ENCODE results near the gene RSRP1. TPM values are rescaled to one million over a fixed set of nuclear protein-coding genes. Genes with fewer than 3 reads are reported as not detected.

The RSRP1 gene
- total RNA-seq, 1 donor from 2014 or later = 109 TPM

DNA sequence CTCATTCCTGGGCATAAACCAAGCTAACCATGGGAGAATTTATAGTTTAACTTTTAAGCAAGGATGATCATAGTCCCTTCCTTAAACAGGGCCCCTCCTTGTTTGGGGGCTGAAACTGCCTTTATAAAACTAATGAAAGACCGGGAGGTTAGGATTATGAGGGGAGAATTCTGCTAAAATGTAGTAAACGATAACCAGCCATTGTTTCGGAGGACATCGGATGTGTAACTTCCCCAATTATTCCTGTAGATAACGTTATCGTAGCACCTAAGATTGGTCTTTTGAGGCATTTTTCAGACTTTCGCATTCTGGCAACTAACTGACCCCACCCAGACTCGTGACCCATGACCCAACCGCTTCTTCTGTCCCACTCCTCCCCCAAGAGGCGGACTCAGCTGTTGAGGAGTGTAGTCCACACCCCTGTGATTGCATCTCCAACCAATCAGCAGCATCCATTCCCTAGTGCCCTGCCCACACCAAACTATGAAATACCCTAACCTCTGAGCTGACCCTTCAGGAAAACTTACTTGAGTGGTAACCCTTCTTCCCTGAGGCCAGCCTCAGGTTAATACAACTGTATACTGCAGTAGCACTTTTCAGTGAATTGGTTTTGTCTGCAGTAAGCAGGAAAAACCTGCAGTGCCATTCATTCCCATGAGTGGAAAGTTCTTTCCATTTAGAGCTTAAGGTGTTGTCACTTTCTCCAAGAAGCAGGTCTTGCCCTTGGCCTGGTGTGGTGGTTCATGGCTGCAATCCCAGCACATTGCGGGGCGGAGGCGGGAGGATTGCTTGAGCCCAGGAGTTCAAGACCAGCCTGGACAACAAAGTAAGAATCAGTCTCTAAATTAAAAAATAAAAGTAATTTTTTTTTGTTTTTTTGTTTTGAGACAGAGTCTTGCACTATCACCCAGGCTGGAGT lies 14.1 kb downstream of the RSRP1 start:
- TF ChIP-seq, protein P1, sequence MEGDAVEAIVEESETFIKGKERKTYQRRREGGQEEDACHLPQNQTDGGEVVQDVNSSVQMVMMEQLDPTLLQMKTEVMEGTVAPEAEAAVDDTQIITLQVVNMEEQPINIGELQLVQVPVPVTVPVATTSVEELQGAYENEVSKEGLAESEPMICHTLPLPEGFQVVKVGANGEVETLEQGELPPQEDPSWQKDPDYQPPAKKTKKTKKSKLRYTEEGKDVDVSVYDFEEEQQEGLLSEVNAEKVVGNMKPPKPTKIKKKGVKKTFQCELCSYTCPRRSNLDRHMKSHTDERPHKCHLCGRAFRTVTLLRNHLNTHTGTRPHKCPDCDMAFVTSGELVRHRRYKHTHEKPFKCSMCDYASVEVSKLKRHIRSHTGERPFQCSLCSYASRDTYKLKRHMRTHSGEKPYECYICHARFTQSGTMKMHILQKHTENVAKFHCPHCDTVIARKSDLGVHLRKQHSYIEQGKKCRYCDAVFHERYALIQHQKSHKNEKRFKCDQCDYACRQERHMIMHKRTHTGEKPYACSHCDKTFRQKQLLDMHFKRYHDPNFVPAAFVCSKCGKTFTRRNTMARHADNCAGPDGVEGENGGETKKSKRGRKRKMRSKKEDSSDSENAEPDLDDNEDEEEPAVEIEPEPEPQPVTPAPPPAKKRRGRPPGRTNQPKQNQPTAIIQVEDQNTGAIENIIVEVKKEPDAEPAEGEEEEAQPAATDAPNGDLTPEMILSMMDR (conservative IDR thresholded peaks at IDR 0.05) = no peak
- Mint-ChIP-seq H3K4me1 (ENCODE audit: unreplicated experiment) (peaks cover 7% of the 10 kb centered on the region), H3K27ac (no peak overlapping the region), H3K36me3 (peaks cover 17% of the 10 kb centered on the region), H3K9me3 (no peaks in the 10 kb centered on the region), H3K4me3 (no peak overlapping the region), H3K27me3 (no peaks in the 10 kb centered on the region)
- no peak for DNase-seq (ENCODE audit: extremely low spot score, unreplicated experiment)

DNA sequence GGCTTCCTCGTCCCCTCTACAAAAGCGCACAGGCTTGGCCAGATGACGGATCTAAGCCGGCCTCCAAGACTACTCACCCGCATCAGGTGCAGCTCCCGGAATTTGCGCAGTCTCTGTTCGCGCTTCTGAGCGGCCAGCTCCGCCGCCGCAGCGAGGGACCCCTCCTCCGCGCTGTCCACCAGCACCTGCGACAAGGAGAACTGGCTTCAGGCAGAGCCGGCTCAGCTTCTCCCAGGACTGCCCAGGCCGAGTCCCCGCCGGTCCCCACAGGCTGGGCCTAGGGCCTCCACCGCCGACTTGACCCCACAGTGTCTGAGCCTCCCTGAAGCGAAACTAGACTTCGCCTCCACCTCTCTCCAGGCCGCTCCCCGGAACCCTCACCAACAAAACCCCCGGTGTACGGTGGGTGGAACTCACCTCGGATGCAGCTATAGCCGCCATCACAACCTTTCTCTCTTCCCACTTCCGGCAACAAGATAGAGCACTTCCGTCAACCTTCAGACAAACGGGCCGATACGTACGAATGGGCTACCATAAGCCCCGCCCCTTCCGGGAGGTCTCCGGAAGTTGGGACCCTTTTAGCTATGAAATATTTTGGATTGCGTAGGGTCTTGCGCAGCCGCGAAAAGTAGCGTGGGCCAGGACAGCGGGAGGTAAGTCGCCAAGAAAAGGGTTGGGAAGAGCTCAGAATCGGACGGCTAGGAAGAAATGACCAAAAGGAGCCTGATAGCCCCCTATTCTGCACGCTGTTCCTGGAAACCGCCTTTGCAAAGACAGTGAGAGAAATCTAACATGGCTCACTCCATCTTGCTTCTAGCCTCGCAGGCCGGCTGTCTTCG lies 15.0 kb downstream of the RSRP1 start, which contains the start of gene SYF2:
SYF2 (minus strand) TSS at position 476 of the 839 bp plus-strand sequence; CDS start at position 441, 35 bp downstream.
- TF ChIP-seq, protein P1 (conservative IDR thresholded peaks at IDR 0.05) = no peak
- Mint-ChIP-seq H3K27me3 (no peaks in the 10 kb centered on the region), H3K9me3 (no peaks in the 10 kb centered on the region), H3K36me3 (peaks cover 23% of the 10 kb centered on the region), H3K4me3 (no peak within 1 kb of the TSS), H3K4me1 (ENCODE audit: unreplicated experiment) (peaks cover 7% of the 10 kb centered on the region), H3K27ac (no peak within 1 kb of the TSS)
- peak; percentile 88 for DNase-seq (ENCODE audit: extremely low spot score, unreplicated experiment)

DNA sequence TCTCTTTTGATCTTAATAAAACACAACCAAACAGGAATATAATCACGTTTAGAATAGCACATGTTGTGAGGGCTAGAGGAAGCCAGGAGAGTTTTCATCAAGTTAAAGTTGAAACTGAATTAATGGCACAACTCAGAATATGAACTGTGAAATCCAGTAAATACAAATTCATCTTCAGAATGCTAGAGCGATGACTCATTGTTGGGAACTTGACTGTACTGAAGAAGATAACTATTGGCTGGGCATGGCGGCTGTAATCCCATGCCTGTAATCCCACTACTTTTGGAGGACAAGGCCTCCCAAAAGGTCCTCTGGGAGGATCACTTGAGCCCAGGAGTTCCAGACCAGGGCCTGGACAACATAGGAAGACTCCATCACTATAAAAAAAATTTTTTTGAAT lies 23.8 kb downstream of the RSRP1 start:
- H3K27ac Mint-ChIP-seq = no peak overlapping the region
- H3K36me3 Mint-ChIP-seq = peaks cover 42% of the 10 kb centered on the region
- DNase-seq (ENCODE audit: extremely low spot score, unreplicated experiment) = no peak
- H3K9me3 Mint-ChIP-seq = no peaks in the 10 kb centered on the region
- H3K4me1 Mint-ChIP-seq (ENCODE audit: unreplicated experiment) = no peaks in the 10 kb centered on the region
- no peaks in the 10 kb centered on the region for H3K27me3 Mint-ChIP-seq
- no peak overlapping the region for H3K4me3 Mint-ChIP-seq
- TF ChIP-seq, protein P1 (conservative IDR thresholded peaks at IDR 0.05) = no peak

DNA sequence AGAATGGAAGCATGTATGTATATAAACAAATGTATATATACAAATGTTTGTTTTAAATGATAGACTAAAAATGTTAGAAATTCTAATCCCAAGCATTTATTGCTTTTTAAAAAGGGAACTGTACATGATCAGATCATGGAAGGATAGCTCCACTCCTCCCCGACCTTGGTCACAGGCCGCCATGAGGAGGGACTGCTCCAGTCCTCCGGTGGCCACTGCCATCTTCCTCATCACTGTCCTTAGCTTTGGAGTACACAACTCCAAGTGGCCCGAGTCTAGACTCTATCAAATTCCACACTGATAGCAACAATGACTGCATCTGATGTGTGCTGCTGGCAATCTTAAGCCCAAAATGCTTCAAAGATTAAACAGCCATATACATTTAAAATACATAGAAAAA lies 24.6 kb downstream of the RSRP1 start:
- TF ChIP-seq, protein P1 (conservative IDR thresholded peaks at IDR 0.05) = no peak
- no peaks in the 10 kb centered on the region for H3K9me3 Mint-ChIP-seq
- no peaks in the 10 kb centered on the region for H3K27me3 Mint-ChIP-seq

DNA sequence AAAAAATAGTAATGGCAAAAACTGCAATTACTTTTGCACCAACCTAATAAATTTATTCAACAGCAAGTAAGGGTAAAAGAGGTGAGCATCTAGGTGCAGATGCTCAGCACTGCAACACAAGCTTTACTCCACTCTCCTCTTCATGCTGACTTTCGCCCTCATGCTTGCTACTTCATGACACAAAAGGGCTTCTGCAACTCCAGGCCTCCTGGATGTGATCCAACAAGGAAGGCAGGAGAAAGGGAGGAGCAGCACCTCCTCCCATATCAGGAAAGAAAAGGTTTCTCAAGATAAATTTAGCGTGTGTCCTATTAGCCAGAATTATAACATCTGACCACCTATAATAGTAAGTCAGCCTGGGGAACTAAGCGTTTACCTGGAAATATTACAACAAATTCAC lies 26.6 kb downstream of the RSRP1 start:
- H3K36me3 Mint-ChIP-seq = peaks cover 27% of the 10 kb centered on the region

More for the DNA sequence above, 24.6 kb downstream of the RSRP1 start:
- no peak for DNase-seq (ENCODE audit: extremely low spot score, unreplicated experiment)
- no peak overlapping the region for H3K27ac Mint-ChIP-seq
- H3K4me3 Mint-ChIP-seq = no peak overlapping the region
- H3K4me1 Mint-ChIP-seq (ENCODE audit: unreplicated experiment) = no peaks in the 10 kb centered on the region
- H3K36me3 Mint-ChIP-seq = peaks cover 38% of the 10 kb centered on the region

More for the DNA sequence above, 26.6 kb downstream of the RSRP1 start:
- TF ChIP-seq, protein P1 (conservative IDR thresholded peaks at IDR 0.05) = no peak
- H3K27me3 Mint-ChIP-seq = no peaks in the 10 kb centered on the region
- no peak overlapping the region for H3K4me3 Mint-ChIP-seq
- no peak for DNase-seq (ENCODE audit: extremely low spot score, unreplicated experiment)
- H3K9me3 Mint-ChIP-seq = no peaks in the 10 kb centered on the region
- no peaks in the 10 kb centered on the region for H3K4me1 Mint-ChIP-seq (ENCODE audit: unreplicated experiment)
- no peak overlapping the region for H3K27ac Mint-ChIP-seq

Measured in type B pancreatic cell (in vitro differentiated cells).